Esophagus muscularis mucosa (tissue), 4 donors: Measurements from ENCODE around the gene MARK1. TPM values are rescaled to one million over a fixed set of nuclear protein-coding genes. Genes with fewer than 3 reads are reported as not detected.

ENCODE experiments used
- DNase-seq: peaks from one replicate; pipeline ENCODE4 v3.0.0-alpha.2; 2017; ENCODE audit errors: extremely low spot score
- H3K27ac ChIP-seq, 4 donors: fragments of 200-600 bp; sonication (generic); replicated peaks in 1 of 4; 1 replicate in 3 of 4; 2 replicates in 1 of 4; pipeline ENCODE4 v1.5.1; 2016 to 2019; ENCODE audit warnings: mild to moderate bottlenecking in 1 of 4
- H3K27me3 ChIP-seq, 4 donors: fragments of 200-600 bp; sonication (generic); one replicate each; pipeline versions ENCODE4 v1.5.1 to v1.6.0; 2016 to 2019
- H3K36me3 ChIP-seq, 4 donors: fragments of 200-600 bp; sonication (generic); one replicate each; pipeline ENCODE4 v1.5.1; 2016 to 2019
- H3K4me1 ChIP-seq, 4 donors: fragments of 200-600 bp; sonication (generic); one replicate each; pipeline ENCODE4 v1.5.1; 2016 to 2019
- H3K4me3 ChIP-seq, 4 donors: fragments of 200-600 bp; sonication (generic); 1 replicate in 2 of 4; 2 replicates in 2 of 4; pipeline ENCODE4 v1.5.1; 2016 to 2019; ENCODE audit warnings: mild to moderate bottlenecking in 4 of 4, moderate library complexity in 1 of 4
- H3K9me3 ChIP-seq, 4 donors: fragments of 200-600 bp; sonication (generic); 1 replicate in 3 of 4; 2 replicates in 1 of 4; pipeline ENCODE4 v1.5.1; 2016 to 2019
- EP300 ChIP-seq: sonication (generic); formaldehyde crosslinking; IDR thresholded peaks from one replicate; pipeline ENCODE4 v1.6.1; 2017; ENCODE audit warnings: antibody characterized with exemption
- POLR2A ChIP-seq: fragments of 450-650 bp; IDR thresholded peaks from one replicate; pipeline ENCODE4 v1.6.1; 2017; ENCODE audit warnings: antibody characterized with exemption, moderate library complexity, mild to moderate bottlenecking, low read depth
- POLR2AphosphoS5 ChIP-seq, 2 donors: sonication (generic); formaldehyde crosslinking; IDR thresholded peaks; one replicate each; pipeline ENCODE4 v1.6.1; 2017; ENCODE audit warnings: antibody characterized with exemption in 2 of 2
- WGBS: methylation state at CpG from one replicate; pipeline ENCODE4 v1.1.5; 2018; 5-methylcytosine and 5-hydroxymethylcytosine counted together
- intact Hi-C: fragments of 100-400 bp; cut with DNase I; formaldehyde crosslinking; loops from one replicate; pipeline ENCODE4 v1.15.1; 2023
- total RNA-seq, 4 donors: library from RNA; depleted of rRNA; stranded (reverse); fragments of >200 nt; gene quantifications; one replicate each; pipeline versions ENCODE4 v1.1.0 to v1.2.1, GENCODE V29; 2016
- TF ChIP-seq, protein P1 (sequence below), 3 experiments: fragments of 200-600 bp in 2 of 3; fragments of 450-650 bp in 1 of 3; sonication (generic) in 2 of 3; IDR thresholded peaks; one replicate each; pipeline ENCODE4 v1.5.1; 2017 to 2019; ENCODE audit warnings: antibody characterized with exemption in 3 of 3, mild to moderate bottlenecking in 2 of 3, moderate library complexity in 1 of 3

MARK1 gene
- total RNA-seq, 4 donors from 2014 or later: 16.7 to 24.4 (median 17.6) TPM

DNA sequence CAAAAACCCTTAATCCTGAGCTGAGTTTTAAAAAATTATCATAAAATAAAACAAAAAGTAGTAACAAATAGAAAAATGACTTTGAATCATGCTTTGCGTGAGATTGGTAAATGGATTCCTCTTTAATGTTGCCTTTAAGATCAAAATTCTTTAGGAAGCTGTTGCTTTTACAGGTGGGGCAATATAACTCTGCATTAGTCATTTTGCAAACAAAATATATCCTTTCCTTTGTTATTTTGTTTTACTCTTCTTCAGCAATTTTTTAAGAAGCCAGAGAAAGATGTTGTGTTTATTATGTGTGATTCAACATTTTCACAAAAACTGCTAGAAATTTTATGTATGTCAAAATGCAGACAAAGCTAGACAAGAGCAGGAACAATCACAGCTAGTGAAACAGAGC, 50.0 kb downstream of the MARK1 start:
- DNase-seq: no peak
- Histone ChIP-seq H3K4me3 (no peak overlapping the region), H3K27me3 (no peaks in the 10 kb centered on the region), H3K9me3 (peaks cover 5 to 22% (median 11%) of the 10 kb centered on the region in 4 donors), H3K4me1 (no peaks in the 10 kb centered on the region), H3K36me3 (no peaks in the 10 kb centered on the region), H3K27ac (no peak overlapping the region)
- 100% methylated on average over 1 of the region's 1 CpG for WGBS
- TF ChIP-seq, protein P1, sequence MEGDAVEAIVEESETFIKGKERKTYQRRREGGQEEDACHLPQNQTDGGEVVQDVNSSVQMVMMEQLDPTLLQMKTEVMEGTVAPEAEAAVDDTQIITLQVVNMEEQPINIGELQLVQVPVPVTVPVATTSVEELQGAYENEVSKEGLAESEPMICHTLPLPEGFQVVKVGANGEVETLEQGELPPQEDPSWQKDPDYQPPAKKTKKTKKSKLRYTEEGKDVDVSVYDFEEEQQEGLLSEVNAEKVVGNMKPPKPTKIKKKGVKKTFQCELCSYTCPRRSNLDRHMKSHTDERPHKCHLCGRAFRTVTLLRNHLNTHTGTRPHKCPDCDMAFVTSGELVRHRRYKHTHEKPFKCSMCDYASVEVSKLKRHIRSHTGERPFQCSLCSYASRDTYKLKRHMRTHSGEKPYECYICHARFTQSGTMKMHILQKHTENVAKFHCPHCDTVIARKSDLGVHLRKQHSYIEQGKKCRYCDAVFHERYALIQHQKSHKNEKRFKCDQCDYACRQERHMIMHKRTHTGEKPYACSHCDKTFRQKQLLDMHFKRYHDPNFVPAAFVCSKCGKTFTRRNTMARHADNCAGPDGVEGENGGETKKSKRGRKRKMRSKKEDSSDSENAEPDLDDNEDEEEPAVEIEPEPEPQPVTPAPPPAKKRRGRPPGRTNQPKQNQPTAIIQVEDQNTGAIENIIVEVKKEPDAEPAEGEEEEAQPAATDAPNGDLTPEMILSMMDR (IDR thresholded peaks at IDR 0.05): no peak
- TF ChIP-seq POLR2AphosphoS5 (IDR thresholded peaks at IDR 0.05) (no peak), EP300 (no peak), POLR2A (no peak)
- intact Hi-C loops: no loop called here

DNA sequence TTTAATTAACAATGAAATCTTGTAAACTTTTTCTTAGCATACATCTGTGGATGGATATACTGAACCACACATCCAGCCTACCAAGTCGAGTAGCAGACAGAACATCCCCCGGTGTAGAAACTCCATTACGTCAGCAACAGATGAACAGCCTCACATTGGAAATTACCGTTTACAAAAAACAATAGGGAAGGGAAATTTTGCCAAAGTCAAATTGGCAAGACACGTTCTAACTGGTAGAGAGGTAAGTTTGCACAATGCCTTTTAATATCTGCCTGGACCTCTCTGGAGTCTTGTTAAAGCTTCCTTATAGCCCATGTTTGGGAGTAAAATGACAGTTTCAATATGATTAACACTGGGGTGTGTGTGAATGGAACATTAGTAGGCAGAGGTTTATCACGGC, 51.4 kb downstream of the MARK1 start:
- no peak overlapping the region for H3K27ac ChIP-seq
- TF ChIP-seq, protein P1 (IDR thresholded peaks at IDR 0.05): no peak
- TF ChIP-seq EP300 (no peak), POLR2AphosphoS5 (IDR thresholded peaks at IDR 0.05) (no peak), POLR2A (no peak)
- H3K27me3 ChIP-seq: no peaks in the 10 kb centered on the region
- intact Hi-C loops: no loop called here
- no peaks in the 10 kb centered on the region for H3K36me3 ChIP-seq
- 72% methylated on average over 6 of the region's 6 CpGs for WGBS
- H3K4me3 ChIP-seq: no peak overlapping the region
- H3K4me1 ChIP-seq: no peaks in the 10 kb centered on the region
- H3K9me3 ChIP-seq: peaks cover 0 to 8% (median 2%) of the 10 kb centered on the region in 4 donors
- DNase-seq: no peak

DNA sequence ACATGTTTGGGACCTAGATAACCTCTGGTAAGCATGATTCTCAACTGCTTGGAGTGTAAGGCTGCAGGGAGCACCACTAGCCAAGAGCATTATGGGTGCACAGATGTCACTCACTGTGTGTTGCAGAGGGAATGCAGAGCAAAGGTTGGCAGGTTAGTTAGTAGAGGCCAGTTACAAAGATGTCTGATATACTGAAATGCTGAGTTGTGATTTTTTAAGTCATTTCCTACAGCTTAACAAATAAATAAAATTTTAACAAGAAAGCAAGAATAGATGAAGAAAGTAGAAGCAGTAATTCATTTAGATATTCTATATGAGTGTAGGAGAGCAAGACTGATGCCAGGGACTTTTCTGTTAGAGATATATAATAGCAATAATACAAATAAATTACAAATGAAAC, 64.8 kb downstream of the MARK1 start:
- TF ChIP-seq POLR2AphosphoS5 (IDR thresholded peaks at IDR 0.05) (no peak), POLR2A (no peak), EP300 (no peak)
- TF ChIP-seq, protein P1 (IDR thresholded peaks at IDR 0.05): no peak
- H3K27ac ChIP-seq: no peak overlapping the region
- no peaks in the 10 kb centered on the region for H3K27me3 ChIP-seq
- no peak overlapping the region for H3K4me3 ChIP-seq
- H3K4me1 ChIP-seq: no peaks in the 10 kb centered on the region
- intact Hi-C loops: no loop called here
- no peaks in the 10 kb centered on the region for H3K9me3 ChIP-seq
- peaks cover 0 to 10% (median 2%) of the 10 kb centered on the region in 4 donors for H3K36me3 ChIP-seq
- no peak for DNase-seq

DNA sequence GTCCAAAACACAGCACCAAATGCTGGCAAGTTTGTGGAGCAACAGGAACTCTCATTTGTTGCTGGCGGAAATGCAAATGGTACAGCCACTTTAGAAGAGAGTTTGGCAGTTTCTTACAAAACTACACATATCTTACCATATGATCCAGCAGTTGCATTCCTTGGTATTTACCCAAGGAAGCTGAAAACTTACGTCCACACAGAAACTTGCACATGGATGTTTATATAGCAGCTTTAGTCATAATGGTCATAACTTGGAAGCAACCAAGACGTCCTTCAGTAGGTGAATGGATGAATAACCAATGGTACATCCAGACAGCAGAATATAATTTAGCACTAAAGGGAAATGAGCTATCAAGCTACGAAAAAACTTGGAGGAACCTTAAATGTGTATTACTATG, 66.4 kb downstream of the MARK1 start:
- H3K4me3 ChIP-seq: no peak overlapping the region
- WGBS: 88% methylated on average over 4 of the region's 4 CpGs
- intact Hi-C loops: no loop called here

More for the DNA sequence above, 66.4 kb downstream of the MARK1 start:
- H3K9me3 ChIP-seq: no peaks in the 10 kb centered on the region
- H3K4me1 ChIP-seq: no peaks in the 10 kb centered on the region
- TF ChIP-seq POLR2AphosphoS5 (IDR thresholded peaks at IDR 0.05) (no peak), EP300 (no peak), POLR2A (no peak)
- TF ChIP-seq, protein P1 (IDR thresholded peaks at IDR 0.05): no peak
- no peak overlapping the region for H3K27ac ChIP-seq
- H3K36me3 ChIP-seq: peaks cover 0 to 10% (median 2%) of the 10 kb centered on the region in 4 donors
- no peak for DNase-seq
- no peaks in the 10 kb centered on the region for H3K27me3 ChIP-seq
